ENCODE results near the gene NFATC2IP. TPM values are rescaled to one million over a fixed set of nuclear protein-coding genes. Genes with fewer than 3 reads are reported as not detected.
"Not testable (repeated sequence)": the region's sequence is repeated elsewhere in the genome, so short reads cannot be mapped to it uniquely, and the experiment has no call there.

The NFATC2IP gene
- total RNA-seq, 1 experiment from 2014 or later = 91.0 TPM

GRCh38 chr16:28964072-28964471 lies 13.3 kb downstream of the NFATC2IP start:
- no peaks in the 10 kb centered on the region for H3K27me3 Mint-ChIP-seq (ENCODE audit: unreplicated experiment)
- TF ChIP-seq CTCF (IDR thresholded peaks at IDR 0.05; ENCODE audit: unreplicated experiment) = no peak
- no peak overlapping the region for H3K27ac Mint-ChIP-seq (ENCODE audit: unreplicated experiment)
- H3K9me3 Mint-ChIP-seq (ENCODE audit: low read depth, unreplicated experiment) = no peaks in the 10 kb centered on the region
- intact Hi-C loops (cut with micrococcal nuclease; ENCODE audit: unreplicated experiment) = no loop called here
- H3K4me1 Mint-ChIP-seq (ENCODE audit: low read depth, unreplicated experiment) = no peaks in the 10 kb centered on the region
- DNase-seq = no peak
- H3K36me3 Mint-ChIP-seq (ENCODE audit: insufficient read depth, unreplicated experiment) = peaks cover 29% of the 10 kb centered on the region
- CTCF ChIA-PET = no interaction called here
- no TSS peak for BruUV-seq (replicated peaks)
- no peak overlapping the region for H3K4me3 Mint-ChIP-seq (ENCODE audit: low read depth, unreplicated experiment)

- DNase-seq = no peak
- Mint-ChIP-seq H3K4me1 (ENCODE audit: low read depth, unreplicated experiment) (no peaks in the 10 kb centered on the region), H3K36me3 (ENCODE audit: insufficient read depth, unreplicated experiment) (peaks cover 29% of the 10 kb centered on the region), H3K27ac (ENCODE audit: unreplicated experiment) (no peak overlapping the region), H3K9me3 (ENCODE audit: low read depth, unreplicated experiment) (no peaks in the 10 kb centered on the region), H3K27me3 (ENCODE audit: unreplicated experiment) (no peaks in the 10 kb centered on the region), H3K4me3 (ENCODE audit: low read depth, unreplicated experiment) (no peak overlapping the region)
- intact Hi-C loops (cut with micrococcal nuclease; ENCODE audit: unreplicated experiment) = no loop called here
- TF ChIP-seq CTCF (IDR thresholded peaks at IDR 0.05; ENCODE audit: unreplicated experiment) = no peak
- no TSS peak for BruUV-seq (replicated peaks)
- CTCF ChIA-PET = no interaction called here
Measured at GRCh38 chr16:28964496-28964895, 13.8 kb downstream of the NFATC2IP start.

GRCh38 chr16:28967156-28967555 lies 16.4 kb downstream of the NFATC2IP start:
- no peak for TF ChIP-seq CTCF (IDR thresholded peaks at IDR 0.05; ENCODE audit: unreplicated experiment)
- intact Hi-C loops (cut with micrococcal nuclease; ENCODE audit: unreplicated experiment) = no loop called here

GRCh38 chr16:28969696-28970095 lies 19.0 kb downstream of the NFATC2IP start:
- H3K36me3 Mint-ChIP-seq (ENCODE audit: insufficient read depth, unreplicated experiment) = peaks cover 32% of the 10 kb centered on the region
- BruUV-seq (replicated peaks); H3K4me1 Mint-ChIP-seq (ENCODE audit: low read depth, unreplicated experiment); H3K27ac Mint-ChIP-seq (ENCODE audit: unreplicated experiment); H3K9me3 Mint-ChIP-seq (ENCODE audit: low read depth, unreplicated experiment); DNase-seq; H3K4me3 Mint-ChIP-seq (ENCODE audit: low read depth, unreplicated experiment); intact Hi-C loops (cut with micrococcal nuclease; ENCODE audit: unreplicated experiment); H3K27me3 Mint-ChIP-seq (ENCODE audit: unreplicated experiment): not testable (repeated sequence)
- CTCF ChIA-PET = interaction anchor here (0.7 kb wide), 1 partner anchor 719 kb away, joined by 3 read pairs; no protein-coding TSS in a partner anchor

More at GRCh38 chr16:28967156-28967555, 16.4 kb downstream of the NFATC2IP start:
- no peak for DNase-seq
- no peaks in the 10 kb centered on the region for H3K4me1 Mint-ChIP-seq (ENCODE audit: low read depth, unreplicated experiment)
- H3K9me3 Mint-ChIP-seq (ENCODE audit: low read depth, unreplicated experiment) = no peaks in the 10 kb centered on the region
- H3K4me3 Mint-ChIP-seq (ENCODE audit: low read depth, unreplicated experiment) = no peak overlapping the region
- no peak overlapping the region for H3K27ac Mint-ChIP-seq (ENCODE audit: unreplicated experiment)
- peaks cover 17% of the 10 kb centered on the region for H3K36me3 Mint-ChIP-seq (ENCODE audit: insufficient read depth, unreplicated experiment)
- BruUV-seq (replicated peaks) = no TSS peak
- CTCF ChIA-PET = no interaction called here
- H3K27me3 Mint-ChIP-seq (ENCODE audit: unreplicated experiment) = no peaks in the 10 kb centered on the region

- H3K27ac Mint-ChIP-seq (ENCODE audit: unreplicated experiment) = peak overlapping the region; percentile 99
- H3K27me3 Mint-ChIP-seq (ENCODE audit: unreplicated experiment) = no peaks in the 10 kb centered on the region
- H3K9me3 Mint-ChIP-seq (ENCODE audit: low read depth, unreplicated experiment) = no peaks in the 10 kb centered on the region
- H3K4me3 Mint-ChIP-seq (ENCODE audit: low read depth, unreplicated experiment) = peak overlapping the region; percentile 99
- H3K36me3 Mint-ChIP-seq (ENCODE audit: insufficient read depth, unreplicated experiment) = peaks cover 31% of the 10 kb centered on the region
- TSS peak; percentile 99 for BruUV-seq (replicated peaks)
- intact Hi-C loops (cut with micrococcal nuclease; ENCODE audit: unreplicated experiment) = no loop called here
- DNase-seq = peak; percentile 70
- CTCF ChIA-PET = interaction anchor here (0.6 to 0.9 kb wide), 3 partner anchors 9 to 846 kb away, joined by 3 to 8 read pairs (median 3); no protein-coding TSS in a partner anchor
- H3K4me1 Mint-ChIP-seq (ENCODE audit: low read depth, unreplicated experiment) = peaks cover 24% of the 10 kb centered on the region
- peak; percentile 55 for TF ChIP-seq CTCF (IDR thresholded peaks at IDR 0.05; ENCODE audit: unreplicated experiment)
Measured at GRCh38 chr16:28974007-28974436, 23.3 kb downstream of the NFATC2IP start.

Data from Calu3 (cell line).